Measurements from ENCODE around the gene SPECC1.

The SPECC1 gene

GRCh38 chr17:20173091-20173490, 163.9 kb downstream of the SPECC1 start:
- Histone ChIP-seq H3K4me3 (replicated peaks; ENCODE audit: insufficient read depth, low read length) (no peak overlapping the region), H3K27me3 (ENCODE audit: insufficient read depth, poor library complexity, severe bottlenecking) (no peaks in the 10 kb centered on the region), H3K27ac (replicated peaks) (no peak overlapping the region)
- DNase-seq (ENCODE audit: low read depth in 1 of 2, low spot score in 1 of 2), result no peak
- TF ChIP-seq, protein P1, sequence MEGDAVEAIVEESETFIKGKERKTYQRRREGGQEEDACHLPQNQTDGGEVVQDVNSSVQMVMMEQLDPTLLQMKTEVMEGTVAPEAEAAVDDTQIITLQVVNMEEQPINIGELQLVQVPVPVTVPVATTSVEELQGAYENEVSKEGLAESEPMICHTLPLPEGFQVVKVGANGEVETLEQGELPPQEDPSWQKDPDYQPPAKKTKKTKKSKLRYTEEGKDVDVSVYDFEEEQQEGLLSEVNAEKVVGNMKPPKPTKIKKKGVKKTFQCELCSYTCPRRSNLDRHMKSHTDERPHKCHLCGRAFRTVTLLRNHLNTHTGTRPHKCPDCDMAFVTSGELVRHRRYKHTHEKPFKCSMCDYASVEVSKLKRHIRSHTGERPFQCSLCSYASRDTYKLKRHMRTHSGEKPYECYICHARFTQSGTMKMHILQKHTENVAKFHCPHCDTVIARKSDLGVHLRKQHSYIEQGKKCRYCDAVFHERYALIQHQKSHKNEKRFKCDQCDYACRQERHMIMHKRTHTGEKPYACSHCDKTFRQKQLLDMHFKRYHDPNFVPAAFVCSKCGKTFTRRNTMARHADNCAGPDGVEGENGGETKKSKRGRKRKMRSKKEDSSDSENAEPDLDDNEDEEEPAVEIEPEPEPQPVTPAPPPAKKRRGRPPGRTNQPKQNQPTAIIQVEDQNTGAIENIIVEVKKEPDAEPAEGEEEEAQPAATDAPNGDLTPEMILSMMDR (IDR thresholded peaks at IDR 0.05; ENCODE audit: insufficient read depth, low read length), result no peak
- no peak for TF ChIP-seq GABPA (IDR thresholded peaks at IDR 0.05; ENCODE audit: low read depth)
- no peak for TF ChIP-seq SPI1 (IDR thresholded peaks at IDR 0.05; ENCODE audit: borderline replicate concordance, low read depth)
- TF ChIP-seq REST (IDR thresholded peaks at IDR 0.05; ENCODE audit: insufficient replicate concordance, low read depth), result no peak
- no peak for TF ChIP-seq POLR2AphosphoS5 (IDR thresholded peaks at IDR 0.05; ENCODE audit: low read depth)

- Histone ChIP-seq H3K27me3 (ENCODE audit: insufficient read depth, poor library complexity, severe bottlenecking) (no peaks in the 10 kb centered on the region), H3K27ac (replicated peaks) (no peak overlapping the region), H3K4me3 (replicated peaks; ENCODE audit: insufficient read depth, low read length) (no peak overlapping the region)
- TF ChIP-seq SPI1 (IDR thresholded peaks at IDR 0.05; ENCODE audit: borderline replicate concordance, low read depth), result no peak
- no peak for TF ChIP-seq GABPA (IDR thresholded peaks at IDR 0.05; ENCODE audit: low read depth)
- no peak for TF ChIP-seq POLR2AphosphoS5 (IDR thresholded peaks at IDR 0.05; ENCODE audit: low read depth)
- no peak for TF ChIP-seq REST (IDR thresholded peaks at IDR 0.05; ENCODE audit: insufficient replicate concordance, low read depth)
- TF ChIP-seq, protein P1 (IDR thresholded peaks at IDR 0.05; ENCODE audit: insufficient read depth, low read length), result no peak
- DNase-seq (ENCODE audit: low read depth in 1 of 2, low spot score in 1 of 2), result no peak
Measured at GRCh38 chr17:20174588-20175265, 165.6 kb downstream of the SPECC1 start.

DNA sequence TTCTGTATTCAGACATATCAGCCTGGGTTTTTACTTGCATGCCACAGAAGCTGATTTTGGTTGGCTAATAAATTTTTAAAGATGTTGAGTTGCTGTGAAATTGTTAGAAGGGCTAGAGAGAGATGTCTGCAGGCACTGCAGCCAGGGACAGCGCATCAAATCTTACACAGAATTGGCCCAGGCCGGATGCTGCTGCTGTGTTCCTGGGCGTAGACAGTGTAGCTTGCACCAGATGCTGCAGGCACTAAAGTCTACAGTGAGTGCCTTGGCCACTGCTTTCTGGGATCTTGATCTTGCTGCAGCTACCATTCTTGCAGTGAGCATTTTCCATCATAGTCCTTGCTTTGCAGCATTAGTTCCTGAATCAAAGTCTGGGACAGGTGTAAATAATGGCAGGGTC, 169.9 kb downstream of the SPECC1 start:
- TF ChIP-seq POLR2AphosphoS5 (IDR thresholded peaks at IDR 0.05; ENCODE audit: low read depth), result no peak
- no peak for TF ChIP-seq REST (IDR thresholded peaks at IDR 0.05; ENCODE audit: insufficient replicate concordance, low read depth)
- TF ChIP-seq, protein P1 (IDR thresholded peaks at IDR 0.05; ENCODE audit: insufficient read depth, low read length), result no peak
- TF ChIP-seq SPI1 (IDR thresholded peaks at IDR 0.05; ENCODE audit: borderline replicate concordance, low read depth), result no peak
- TF ChIP-seq GABPA (IDR thresholded peaks at IDR 0.05; ENCODE audit: low read depth), result no peak
- DNase-seq (ENCODE audit: low read depth in 1 of 2, low spot score in 1 of 2), result no peak
- H3K27me3 ChIP-seq (ENCODE audit: insufficient read depth, poor library complexity, severe bottlenecking), result no peaks in the 10 kb centered on the region
- no peak overlapping the region for H3K27ac ChIP-seq (replicated peaks)
- no peak overlapping the region for H3K4me3 ChIP-seq (replicated peaks; ENCODE audit: insufficient read depth, low read length)

Measured in HL-60 (cell line).